Ovary (tissue), 3 donors: ENCODE measurements around the gene NCR1.

Experiments
- CTCF ChIP-seq, 3 donors: fragments of 450-650 bp in 2 of 3; fragments of 200-600 bp in 1 of 3; IDR thresholded peaks; one replicate each; pipeline versions ENCODE4 v1.5.1 to v1.8.0; 2016 to 2022; ENCODE audit warnings: antibody characterized with exemption in 3 of 3, mild to moderate bottlenecking in 1 of 3
- POLR2A ChIP-seq: fragments of 450-650 bp; IDR thresholded peaks from one replicate; pipeline ENCODE4 v1.6.1; 2017; ENCODE audit warnings: antibody characterized with exemption, mild to moderate bottlenecking, moderate library complexity
- donor health status: DM: no; HTN: no; CAD: no.

GRCh38 chr19:54875506-54875905 lies 30.4 kb upstream of the NCR1 start:
- TF ChIP-seq POLR2A (no peak), CTCF (IDR thresholded peaks at IDR 0.05) (no peak)
